H1 (cell line): ENCODE data around the gene ZNF750. TPM values are rescaled to one million over a fixed set of nuclear protein-coding genes. Genes with fewer than 3 reads are reported as not detected.

Experiments used
- ASH2L ChIP-seq: fragments of 200-600, 300-600 bp; sonication (generic); IDR thresholded peaks from one replicate; pipeline ENCODE4 v1.7.1; 2017; ENCODE audit warnings: low read length
- BCL11A ChIP-seq, 2 experiments: IDR thresholded peaks; one replicate each; pipeline ENCODE4 v1.6.1; 2011; ENCODE audit warnings: low read depth in 2 of 2, low read length in 2 of 2, mild to moderate bottlenecking in 2 of 2
- BRCA1 ChIP-seq: IDR thresholded peaks from 2 replicates; pipeline ENCODE4 v1.6.1; 2012; ENCODE audit warnings: low read depth, low read length, improper control_type of control experiment
- CBX5 ChIP-seq: fragments of 300-800, 300-1000 bp; sonication (generic); IDR thresholded peaks from 2 replicates; pipeline ENCODE4 v1.7.1; 2016; ENCODE audit warnings: antibody characterized with exemption, low read length, low read depth
- CHD2 ChIP-seq: IDR thresholded peaks from 2 replicates; pipeline ENCODE4 v1.6.1; 2012; ENCODE audit warnings: low read length, improper control_type of control experiment
- MAX ChIP-seq: IDR thresholded peaks from 2 replicates; pipeline ENCODE4 v1.6.1; 2012; ENCODE audit warnings: inconsistent platforms
- SAP30 ChIP-seq: fragments of 300-600 bp; sonication (generic); IDR thresholded peaks from 2 replicates; pipeline ENCODE4 v1.7.1; 2012; ENCODE audit warnings: low read length, moderate library complexity, mild to moderate bottlenecking, inconsistent platforms; ENCODE audit not compliant: insufficient read depth, insufficient replicate concordance
- SIN3A ChIP-seq, 2 experiments: IDR thresholded peaks in 1 of 2; conservative IDR thresholded peaks in 1 of 2; 2 replicates each; pipeline ENCODE4 v1.6.1; 2011 to 2012; ENCODE audit warnings: low read length in 2 of 2, improper control_type of control experiment in 1 of 2, low read depth in 1 of 2, mild to moderate bottlenecking in 1 of 2
- SP4 ChIP-seq: IDR thresholded peaks from 2 replicates; pipeline ENCODE4 v1.6.1; 2012; ENCODE audit warnings: low read length, inconsistent platforms
- TAF7 ChIP-seq: optimal IDR thresholded peaks from 2 replicates; pipeline ENCODE3; 2011; ENCODE audit warnings: low read depth, mild to moderate bottlenecking, inconsistent platforms, low read length, moderate library complexity, borderline replicate concordance
- TEAD4 ChIP-seq: IDR thresholded peaks from 2 replicates; pipeline ENCODE4 v1.6.1; 2012; ENCODE audit warnings: low read depth, low read length, inconsistent platforms, mixed read lengths
- USF2 ChIP-seq: IDR thresholded peaks from 2 replicates; pipeline ENCODE4 v1.6.1; 2011; ENCODE audit warnings: low read length, improper control_type of control experiment
- polyA plus RNA-seq, 7 experiments: library from polyadenylated mRNA; depleted of rRNA in 3 of 7; stranded (reverse) in 5 of 7; unstranded in 2 of 7; fragments of >200 nt in 5 of 7; fragments of 200-250 nt in 2 of 7; gene quantifications; 1 replicate in 5 of 7; 2 replicates in 1 of 7; 4 replicates in 1 of 7; pipeline versions ENCODE4 v1.2.1 to v1.2.3, GENCODE V29; 2011 to 2013; ENCODE audit warnings: missing spikeins in 2 of 7, mixed read lengths in 2 of 7
- total RNA-seq: library from RNA; stranded (reverse); fragmentation: NEBNext Ultra II Directional; extraction: Animal tissue kit (Norgen Biotek cat#: 25700); gene quantifications from 2 replicates; pipeline ENCODE4 v1.2.1, GENCODE V29; 2021

The ZNF750 gene
- total and polyA plus RNA-seq, 2 of the 8 experiments (the other 6 are each of a cell fraction or from before 2014, with no cell fraction given): not detected

- TF ChIP-seq MAX: no peak
- TF ChIP-seq SP4: no peak
- no peak for TF ChIP-seq TAF7
- no peak for TF ChIP-seq ASH2L
- no peak for TF ChIP-seq BCL11A (IDR thresholded peaks at IDR 0.05; ENCODE audit: low read depth in 2 of 2, low read length in 2 of 2)
- no peak for TF ChIP-seq SAP30
- TF ChIP-seq SIN3A (conservative IDR thresholded peaks at IDR 0.05 in 1 of 2, IDR thresholded peaks at IDR 0.05 in 1 of 2; ENCODE audit: low read depth in 1 of 2, low read length in 2 of 2): no peak
- no peak for TF ChIP-seq CHD2
- no peak for TF ChIP-seq TEAD4
- TF ChIP-seq USF2: no peak
- TF ChIP-seq CBX5: no peak
- no peak for TF ChIP-seq BRCA1
These were observed 43.7 kb upstream of the ZNF750 start (continued) for GRCh38 chr17:82883419-82884031.
